A673 (cell line): ENCODE data around the gene VPS29. TPM values are rescaled to one million over a fixed set of nuclear protein-coding genes. Genes with fewer than 3 reads are reported as not detected.
"Not testable (repeated sequence)": the region's sequence is repeated elsewhere in the genome, so short reads cannot be mapped to it uniquely, and the experiment has no call there.

Experiments used
- BruUV-seq: library from RNA; stranded (reverse); fragments of 400-500 nt; replicated peaks from 2 replicates; lab custom pipeline; 2021; lab: Mats Ljungman, UMichigan
- CTCF ChIA-PET: fragments of 300-600 bp; sonication (Branson Sonifier 250); formaldehyde crosslinking; loops from one replicate; lab custom pipeline; 2022; ENCODE audit warnings: antibody characterized with exemption; lab: Charles Lee
- POLR2A ChIA-PET: fragments of 300-600 bp; sonication (Branson Sonifier 250); formaldehyde crosslinking; loops from one replicate; lab custom pipeline; 2022; ENCODE audit warnings: antibody characterized with exemption; ENCODE audit not compliant: low non-redundant PET; lab: Charles Lee
- DNase-seq: peaks from one replicate; pipeline ENCODE4 v3.0.0-alpha.2; 2015; ENCODE audit warnings: low spot score
- H3K27ac ChIP-seq: fragments of 200-600 bp; sonication (generic); 2 replicates; pipeline ENCODE4 v1.5.1; 2016; ENCODE audit warnings: mixed run types, low read depth, mild to moderate bottlenecking, mixed read lengths, antibody characterized with exemption, low read length; ENCODE audit not compliant: poor library complexity, severe bottlenecking
- H3K27me3 ChIP-seq: fragments of 200-600 bp; sonication (generic); replicated peaks from 2 replicates; pipeline ENCODE4 v1.6.1; 2017; ENCODE audit warnings: mixed run types, low read depth, mild to moderate bottlenecking, mixed read lengths, antibody characterized with exemption, low read length; ENCODE audit not compliant: insufficient read depth, poor library complexity
- H3K36me3 ChIP-seq: fragments of 200-600 bp; sonication (generic); 2 replicates; pipeline ENCODE4 v1.6.1; 2016; ENCODE audit warnings: mixed run types, mild to moderate bottlenecking, mixed read lengths, antibody characterized with exemption, low read length; ENCODE audit not compliant: insufficient read depth, poor library complexity, severe bottlenecking
- H3K4me1 ChIP-seq: fragments of 200-600 bp; sonication (generic); 2 replicates; pipeline ENCODE4 v1.6.1; 2017; ENCODE audit warnings: mixed run types, mild to moderate bottlenecking, mixed read lengths, antibody characterized with exemption, low read length; ENCODE audit not compliant: insufficient read depth, poor library complexity, severe bottlenecking
- H3K4me3 ChIP-seq: fragments of 200-600 bp; sonication (generic); 2 replicates; pipeline ENCODE4 v1.5.1; 2016; ENCODE audit warnings: low read depth, mixed run types, mild to moderate bottlenecking, mixed read lengths, low read length; ENCODE audit not compliant: poor library complexity, severe bottlenecking
- H3K9me3 ChIP-seq: fragments of 200-600 bp; sonication (generic); 2 replicates; pipeline ENCODE4 v1.6.1; 2016; ENCODE audit warnings: mixed run types, low read depth, mild to moderate bottlenecking, mixed read lengths, antibody characterized with exemption, low read length; ENCODE audit not compliant: poor library complexity, severe bottlenecking
- CTCF ChIP-seq: fragments of 300-800, 200-600 bp; sonication (generic); conservative IDR thresholded peaks from 2 replicates; pipeline ENCODE4 v1.5.1; 2017; ENCODE audit warnings: low read depth, mild to moderate bottlenecking, antibody characterized with exemption, low read length, moderate library complexity, mixed read lengths
- EZH2 ChIP-seq: fragments of 200-600 bp; sonication (generic); IDR thresholded peaks from 2 replicates; pipeline ENCODE4 v1.6.1; 2017; ENCODE audit warnings: borderline replicate concordance, low read depth, mild to moderate bottlenecking, mixed read lengths, antibody characterized with exemption, low read length; ENCODE audit not compliant: poor library complexity, severe bottlenecking
- intact Hi-C: fragments of 100-400 bp; cut with micrococcal nuclease; formaldehyde crosslinking; loops from one replicate; pipeline ENCODE4 v1.10.0; 2022; ENCODE audit not compliant: unreplicated experiment
- total RNA-seq: library from RNA; stranded (reverse); gene quantifications from 2 replicates; pipeline ENCODE4 v1.2.3, GENCODE V29; 2021

VPS29 gene
- total RNA-seq, 1 experiment from 2014 or later: 147 TPM

GRCh38 chr12:110545812-110546211 lies 43.9 kb upstream of the VPS29 start:
- Histone ChIP-seq H3K4me3 (no peak overlapping the region), H3K4me1 (peaks cover 50% of the 10 kb centered on the region), H3K27ac (peak overlapping the region; percentile 70), H3K36me3 (peaks cover 6% of the 10 kb centered on the region), H3K9me3 (no peaks in the 10 kb centered on the region), H3K27me3 (no peaks in the 10 kb centered on the region)
- CTCF ChIA-PET: no interaction called here
- intact Hi-C loops: loop anchor here (5.0 kb wide), 1 partner anchor 79 kb away; the partner anchor contains the start of genes FAM216A and GPN3
- POLR2A ChIA-PET: no interaction called here
- DNase-seq: no peak
- no TSS peak for BruUV-seq
- TF ChIP-seq CTCF (no peak), EZH2 (no peak)

GRCh38 chr12:110545259-110545658 lies 43.3 kb upstream of the VPS29 start:
- H3K9me3 ChIP-seq, BruUV-seq, H3K36me3 ChIP-seq, H3K27me3 ChIP-seq, POLR2A ChIA-PET, H3K4me3 ChIP-seq, CTCF ChIA-PET: not testable (repeated sequence)
- peak overlapping the region; percentile 70 for H3K27ac ChIP-seq
- peak; percentile 84 for DNase-seq
- intact Hi-C loops: loop anchor here (5.0 kb wide), 1 partner anchor 78 kb away; the partner anchor contains the start of genes FAM216A and GPN3
- peaks cover 50% of the 10 kb centered on the region for H3K4me1 ChIP-seq

- Histone ChIP-seq H3K4me3 (no peak overlapping the region), H3K27ac (peak overlapping the region; percentile 74), H3K4me1 (peaks cover 50% of the 10 kb centered on the region), H3K27me3 (no peaks in the 10 kb centered on the region), H3K9me3 (no peaks in the 10 kb centered on the region), H3K36me3 (peaks cover 15% of the 10 kb centered on the region)
- TF ChIP-seq EZH2 (no peak), CTCF (no peak)
- DNase-seq: no peak
- ChIA-PET CTCF (interaction anchor here (0.9 kb wide), 1 partner anchor 8 kb away, joined by 3 read pairs; no protein-coding TSS in a partner anchor), POLR2A (no interaction called here)
- BruUV-seq: no TSS peak
- intact Hi-C loops: no loop called here
Observed at GRCh38 chr12:110543965-110544364, 42.1 kb upstream of the VPS29 start.
